OCI-LY3 (cell line): Measurements from ENCODE around the gene FXYD7.

Experiments
- CTCF ChIP-seq: fragments of 200-600, 300-600 bp; sonication (generic); IDR thresholded peaks from 2 replicates; pipeline ENCODE4 v1.5.1; 2014; ENCODE audit warnings: antibody characterized with exemption, low read length, low read depth
- EZH2phosphoT487 ChIP-seq: fragments of 200-600 bp; shearing (Covaris generic); IDR thresholded peaks from 2 replicates; pipeline ENCODE4 v1.6.1; 2018; ENCODE audit warnings: antibody characterized with exemption, mixed run types, low read depth

- no peak for TF ChIP-seq CTCF
- no peak for TF ChIP-seq EZH2phosphoT487
Observed at GRCh38 chr19:35141837-35142605, 1.0 kb upstream of the FXYD7 start.
